ENCODE results near the gene GPAM.

The GPAM gene

GRCh38 chr10:112166800-112167199, 16.8 kb downstream of the GPAM start:
- H3K4me1 ChIP-seq (ENCODE audit: insufficient read depth, low read length), result no peaks in the 10 kb centered on the region
- no peak overlapping the region for H3K4me3 ChIP-seq (ENCODE audit: low read depth in 1 of 2, low read length in 2 of 2)
- ATAC-seq (ENCODE audit: insufficient read depth, low read depth), result no peak
- H3K27me3 ChIP-seq (ENCODE audit: insufficient read depth, low read length, poor library complexity), result no peaks in the 10 kb centered on the region
- H2AFZ ChIP-seq (ENCODE audit: low read depth, low read length), result no peak overlapping the region
- no peaks in the 10 kb centered on the region for H3K79me2 ChIP-seq (ENCODE audit: insufficient read depth, low read length)
- H3K9ac ChIP-seq (ENCODE audit: low read depth, low read length), result no peak overlapping the region
- H3K4me2 ChIP-seq (ENCODE audit: insufficient read depth, low read length), result no peak overlapping the region
- DNase-seq, result no peak
- TF ChIP-seq, protein P1, sequence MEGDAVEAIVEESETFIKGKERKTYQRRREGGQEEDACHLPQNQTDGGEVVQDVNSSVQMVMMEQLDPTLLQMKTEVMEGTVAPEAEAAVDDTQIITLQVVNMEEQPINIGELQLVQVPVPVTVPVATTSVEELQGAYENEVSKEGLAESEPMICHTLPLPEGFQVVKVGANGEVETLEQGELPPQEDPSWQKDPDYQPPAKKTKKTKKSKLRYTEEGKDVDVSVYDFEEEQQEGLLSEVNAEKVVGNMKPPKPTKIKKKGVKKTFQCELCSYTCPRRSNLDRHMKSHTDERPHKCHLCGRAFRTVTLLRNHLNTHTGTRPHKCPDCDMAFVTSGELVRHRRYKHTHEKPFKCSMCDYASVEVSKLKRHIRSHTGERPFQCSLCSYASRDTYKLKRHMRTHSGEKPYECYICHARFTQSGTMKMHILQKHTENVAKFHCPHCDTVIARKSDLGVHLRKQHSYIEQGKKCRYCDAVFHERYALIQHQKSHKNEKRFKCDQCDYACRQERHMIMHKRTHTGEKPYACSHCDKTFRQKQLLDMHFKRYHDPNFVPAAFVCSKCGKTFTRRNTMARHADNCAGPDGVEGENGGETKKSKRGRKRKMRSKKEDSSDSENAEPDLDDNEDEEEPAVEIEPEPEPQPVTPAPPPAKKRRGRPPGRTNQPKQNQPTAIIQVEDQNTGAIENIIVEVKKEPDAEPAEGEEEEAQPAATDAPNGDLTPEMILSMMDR (IDR thresholded peaks at IDR 0.05; ENCODE audit: borderline replicate concordance, extremely low read depth, low read length, poor library complexity, severe bottlenecking), result no peak
- TF ChIP-seq EZH2 (IDR thresholded peaks at IDR 0.05; ENCODE audit: borderline replicate concordance, low read depth, low read length, severe bottlenecking), result no peak
- H3K9me3 ChIP-seq (ENCODE audit: insufficient read depth, low read length, severe bottlenecking), result no peaks in the 10 kb centered on the region
- H3K27ac ChIP-seq (ENCODE audit: low read length), result no peak overlapping the region
- peaks cover 56% of the 10 kb centered on the region for H3K36me3 ChIP-seq (ENCODE audit: insufficient read depth, low read length)
- H4K20me1 ChIP-seq (ENCODE audit: insufficient read depth, low read length), result no peaks in the 10 kb centered on the region

GRCh38 chr10:112161757-112162518, 21.6 kb downstream of the GPAM start:
- Histone ChIP-seq H3K36me3 (ENCODE audit: insufficient read depth, low read length) (peaks cover 75% of the 10 kb centered on the region), H3K4me2 (ENCODE audit: insufficient read depth, low read length) (no peak overlapping the region)

GRCh38 chr10:112160834-112161233, 22.7 kb downstream of the GPAM start:
- H3K4me2 ChIP-seq (ENCODE audit: insufficient read depth, low read length), result no peak overlapping the region
- no peaks in the 10 kb centered on the region for H3K79me2 ChIP-seq (ENCODE audit: insufficient read depth, low read length)
- ATAC-seq (ENCODE audit: insufficient read depth, low read depth) (no peak), DNase-seq (no peak)
- no peaks in the 10 kb centered on the region for H3K9me3 ChIP-seq (ENCODE audit: insufficient read depth, low read length, severe bottlenecking)
- H3K4me1 ChIP-seq (ENCODE audit: insufficient read depth, low read length), result no peaks in the 10 kb centered on the region
- no peak for TF ChIP-seq EZH2 (IDR thresholded peaks at IDR 0.05; ENCODE audit: borderline replicate concordance, low read depth, low read length, severe bottlenecking)
- TF ChIP-seq, protein P1 (IDR thresholded peaks at IDR 0.05; ENCODE audit: borderline replicate concordance, extremely low read depth, low read length, poor library complexity, severe bottlenecking), result no peak
- H2AFZ ChIP-seq (ENCODE audit: low read depth, low read length), result no peak overlapping the region
- H3K36me3 ChIP-seq (ENCODE audit: insufficient read depth, low read length), result peaks cover 75% of the 10 kb centered on the region
- no peaks in the 10 kb centered on the region for H3K27me3 ChIP-seq (ENCODE audit: insufficient read depth, low read length, poor library complexity)
- no peak overlapping the region for H3K27ac ChIP-seq (ENCODE audit: low read length)
- no peak overlapping the region for H3K9ac ChIP-seq (ENCODE audit: low read depth, low read length)
- no peak overlapping the region for H3K4me3 ChIP-seq (ENCODE audit: low read depth in 1 of 2, low read length in 2 of 2)
- no peaks in the 10 kb centered on the region for H4K20me1 ChIP-seq (ENCODE audit: insufficient read depth, low read length)

More at GRCh38 chr10:112161757-112162518, 21.6 kb downstream of the GPAM start:
- Histone ChIP-seq H3K4me3 (ENCODE audit: low read depth in 1 of 2, low read length in 2 of 2) (no peak overlapping the region), H3K4me1 (ENCODE audit: insufficient read depth, low read length) (no peaks in the 10 kb centered on the region), H3K9me3 (ENCODE audit: insufficient read depth, low read length, severe bottlenecking) (no peaks in the 10 kb centered on the region), H3K27me3 (ENCODE audit: insufficient read depth, low read length, poor library complexity) (no peaks in the 10 kb centered on the region), H3K79me2 (ENCODE audit: insufficient read depth, low read length) (no peaks in the 10 kb centered on the region), H3K9ac (ENCODE audit: low read depth, low read length) (no peak overlapping the region), H3K27ac (ENCODE audit: low read length) (no peak overlapping the region), H4K20me1 (ENCODE audit: insufficient read depth, low read length) (no peaks in the 10 kb centered on the region), H2AFZ (ENCODE audit: low read depth, low read length) (no peak overlapping the region)
- no peak for ATAC-seq (ENCODE audit: insufficient read depth, low read depth)
- no peak for DNase-seq
- TF ChIP-seq, protein P1 (IDR thresholded peaks at IDR 0.05; ENCODE audit: borderline replicate concordance, extremely low read depth, low read length, poor library complexity, severe bottlenecking), result no peak
- no peak for TF ChIP-seq EZH2 (IDR thresholded peaks at IDR 0.05; ENCODE audit: borderline replicate concordance, low read depth, low read length, severe bottlenecking)
